T-helper 2 cell treated with Interferon-gamma antibody and Interleukin-4, amounts not matched to agents 5 μg/mL and 100 μg/mL, for 36 hours (primary cell): ENCODE measurements around the gene FRMD4B.
A peak's percentile ranks its signal among the peaks of the same experiment; 100 is the strongest.

ENCODE experiments used
- DNase-seq: peaks from one replicate; pipeline ENCODE4 v3.0.0; 2021; ENCODE audit warnings: low spot score
- H3K27ac Mint-ChIP-seq: one replicate; pipeline ENCODE4 v1.8.0; 2021; ENCODE audit warnings: mild to moderate bottlenecking, mixed read lengths
- H3K27me3 Mint-ChIP-seq: one replicate; pipeline ENCODE4 v1.8.0; 2021; ENCODE audit warnings: low read depth, mixed read lengths
- H3K36me3 Mint-ChIP-seq: one replicate; pipeline ENCODE4 v1.8.0; 2021; ENCODE audit warnings: low read depth, mixed read lengths
- H3K4me1 Mint-ChIP-seq: one replicate; pipeline ENCODE4 v1.8.0; 2021; ENCODE audit warnings: low read depth, mixed read lengths
- H3K4me3 Mint-ChIP-seq: one replicate; pipeline ENCODE4 v1.8.0; 2022; ENCODE audit warnings: mild to moderate bottlenecking, moderate library complexity, mixed read lengths
- H3K9me3 Mint-ChIP-seq: one replicate; pipeline ENCODE4 v1.8.0; 2021; ENCODE audit warnings: mixed read lengths

The FRMD4B gene

GRCh38 chr3:69413551-69414207 is 27.8 kb upstream of the FRMD4B start:
- Mint-ChIP-seq H3K9me3 (no peaks in the 10 kb centered on the region), H3K4me1 (peaks cover 11% of the 10 kb centered on the region), H3K27ac (no peak overlapping the region), H3K27me3 (peaks cover 9% of the 10 kb centered on the region), H3K4me3 (no peak overlapping the region), H3K36me3 (no peaks in the 10 kb centered on the region)
- DNase-seq, result no peak

- Mint-ChIP-seq H3K9me3 (no peaks in the 10 kb centered on the region), H3K27me3 (peaks cover 9% of the 10 kb centered on the region), H3K36me3 (no peaks in the 10 kb centered on the region)
Observed at GRCh38 chr3:69411346-69411745, 25.5 kb upstream of the FRMD4B start.

GRCh38 chr3:69410301-69410700 is 24.4 kb upstream of the FRMD4B start:
- no peak overlapping the region for H3K27ac Mint-ChIP-seq
- peak; percentile 46 for DNase-seq
- no peak overlapping the region for H3K4me3 Mint-ChIP-seq
- no peaks in the 10 kb centered on the region for H3K36me3 Mint-ChIP-seq
- H3K9me3 Mint-ChIP-seq, result no peaks in the 10 kb centered on the region
- H3K27me3 Mint-ChIP-seq, result peaks cover 9% of the 10 kb centered on the region
- peaks cover 6% of the 10 kb centered on the region for H3K4me1 Mint-ChIP-seq

More at GRCh38 chr3:69411346-69411745, 25.5 kb upstream of the FRMD4B start:
- Mint-ChIP-seq H3K4me1 (peaks cover 6% of the 10 kb centered on the region), H3K27ac (no peak overlapping the region), H3K4me3 (no peak overlapping the region)
- DNase-seq, result no peak

- H3K27ac Mint-ChIP-seq, result no peak overlapping the region
- peaks cover 9% of the 10 kb centered on the region for H3K27me3 Mint-ChIP-seq
- no peaks in the 10 kb centered on the region for H3K36me3 Mint-ChIP-seq
- DNase-seq, result no peak
- peaks cover 6% of the 10 kb centered on the region for H3K4me1 Mint-ChIP-seq
- peaks cover 4% of the 10 kb centered on the region for H3K9me3 Mint-ChIP-seq
- no peak overlapping the region for H3K4me3 Mint-ChIP-seq
Observed at GRCh38 chr3:69409831-69410230, 23.9 kb upstream of the FRMD4B start.

- Mint-ChIP-seq H3K4me1 (peaks cover 5% of the 10 kb centered on the region), H3K36me3 (no peaks in the 10 kb centered on the region), H3K4me3 (no peak overlapping the region), H3K27ac (no peak overlapping the region), H3K9me3 (peaks cover 9% of the 10 kb centered on the region), H3K27me3 (peaks cover 9% of the 10 kb centered on the region)
- DNase-seq, result no peak
Observed at GRCh38 chr3:69409011-69409410, 23.1 kb upstream of the FRMD4B start.

GRCh38 chr3:69408542-69408941 is 22.7 kb upstream of the FRMD4B start:
- H3K27ac Mint-ChIP-seq, result no peak overlapping the region
- H3K27me3 Mint-ChIP-seq, result peaks cover 9% of the 10 kb centered on the region
- no peaks in the 10 kb centered on the region for H3K36me3 Mint-ChIP-seq
- DNase-seq, result no peak
- H3K9me3 Mint-ChIP-seq, result peaks cover 9% of the 10 kb centered on the region
- H3K4me3 Mint-ChIP-seq, result no peak overlapping the region
- peaks cover 5% of the 10 kb centered on the region for H3K4me1 Mint-ChIP-seq

GRCh38 chr3:69407908-69408307 is 22.0 kb upstream of the FRMD4B start:
- Mint-ChIP-seq H3K27me3 (peaks cover 9% of the 10 kb centered on the region), H3K4me1 (peaks cover 5% of the 10 kb centered on the region), H3K9me3 (peaks cover 9% of the 10 kb centered on the region), H3K27ac (no peak overlapping the region), H3K36me3 (no peaks in the 10 kb centered on the region), H3K4me3 (no peak overlapping the region)
- DNase-seq, result no peak

GRCh38 chr3:69406163-69406562 is 20.3 kb upstream of the FRMD4B start:
- no peak overlapping the region for H3K27ac Mint-ChIP-seq
- H3K36me3 Mint-ChIP-seq, result no peaks in the 10 kb centered on the region
- H3K4me1 Mint-ChIP-seq, result peaks cover 5% of the 10 kb centered on the region
- peaks cover 6% of the 10 kb centered on the region for H3K27me3 Mint-ChIP-seq
- H3K9me3 Mint-ChIP-seq, result peaks cover 9% of the 10 kb centered on the region
- no peak overlapping the region for H3K4me3 Mint-ChIP-seq
- no peak for DNase-seq

- no peak overlapping the region for H3K4me3 Mint-ChIP-seq
- peaks cover 9% of the 10 kb centered on the region for H3K9me3 Mint-ChIP-seq
- H3K27me3 Mint-ChIP-seq, result peaks cover 10% of the 10 kb centered on the region
- DNase-seq, result no peak
- H3K36me3 Mint-ChIP-seq, result no peaks in the 10 kb centered on the region
- peaks cover under 1% of the 10 kb centered on the region for H3K4me1 Mint-ChIP-seq
- H3K27ac Mint-ChIP-seq, result no peak overlapping the region
Observed at GRCh38 chr3:69405067-69405466, 19.2 kb upstream of the FRMD4B start.

- Mint-ChIP-seq H3K4me3 (no peak overlapping the region), H3K36me3 (no peaks in the 10 kb centered on the region), H3K9me3 (peaks cover 9% of the 10 kb centered on the region), H3K4me1 (no peaks in the 10 kb centered on the region), H3K27ac (no peak overlapping the region), H3K27me3 (peaks cover 16% of the 10 kb centered on the region)
- no peak for DNase-seq
Observed at GRCh38 chr3:69403454-69403853, 17.6 kb upstream of the FRMD4B start.

- H3K9me3 Mint-ChIP-seq, result peaks cover 9% of the 10 kb centered on the region
- H3K27me3 Mint-ChIP-seq, result peaks cover 24% of the 10 kb centered on the region
- no peaks in the 10 kb centered on the region for H3K4me1 Mint-ChIP-seq
- no peaks in the 10 kb centered on the region for H3K36me3 Mint-ChIP-seq
- no peak overlapping the region for H3K27ac Mint-ChIP-seq
- no peak overlapping the region for H3K4me3 Mint-ChIP-seq
- no peak for DNase-seq
Observed at GRCh38 chr3:69400683-69401082, 14.8 kb upstream of the FRMD4B start.

- Mint-ChIP-seq H3K4me3 (no peak overlapping the region), H3K27ac (no peak overlapping the region), H3K9me3 (no peaks in the 10 kb centered on the region), H3K36me3 (no peaks in the 10 kb centered on the region), H3K4me1 (no peaks in the 10 kb centered on the region), H3K27me3 (peaks cover 46% of the 10 kb centered on the region)
- DNase-seq, result no peak
Observed at GRCh38 chr3:69392850-69393249, 7.0 kb upstream of the FRMD4B start.

- no peaks in the 10 kb centered on the region for H3K36me3 Mint-ChIP-seq
- no peak overlapping the region for H3K4me3 Mint-ChIP-seq
- no peak overlapping the region for H3K27ac Mint-ChIP-seq
- DNase-seq, result no peak
- peaks cover 48% of the 10 kb centered on the region for H3K27me3 Mint-ChIP-seq
- H3K9me3 Mint-ChIP-seq, result no peaks in the 10 kb centered on the region
- no peaks in the 10 kb centered on the region for H3K4me1 Mint-ChIP-seq
Observed at GRCh38 chr3:69392415-69392814, 6.5 kb upstream of the FRMD4B start.

GRCh38 chr3:69391554-69391953 is 5.7 kb upstream of the FRMD4B start:
- Mint-ChIP-seq H3K9me3 (no peaks in the 10 kb centered on the region), H3K27ac (no peak overlapping the region), H3K36me3 (no peaks in the 10 kb centered on the region), H3K4me3 (no peak overlapping the region), H3K27me3 (peaks cover 52% of the 10 kb centered on the region), H3K4me1 (no peaks in the 10 kb centered on the region)
- no peak for DNase-seq

- H3K27ac Mint-ChIP-seq, result no peak overlapping the region
- peaks cover 4% of the 10 kb centered on the region for H3K4me1 Mint-ChIP-seq
- H3K27me3 Mint-ChIP-seq, result peaks cover 53% of the 10 kb centered on the region
- H3K4me3 Mint-ChIP-seq, result no peak overlapping the region
- no peaks in the 10 kb centered on the region for H3K36me3 Mint-ChIP-seq
- H3K9me3 Mint-ChIP-seq, result no peaks in the 10 kb centered on the region
- DNase-seq, result no peak
Observed at GRCh38 chr3:69390771-69391170, 4.9 kb upstream of the FRMD4B start.
